Stimulated activated effector memory CD8-positive, alpha-beta T cell treated with anti-CD3 and anti-CD28 coated beads, Interleukin-12 subunit alpha, Interleukin-12 subunit beta, amount 100 ng/mL, for 72 hours (primary cell): Measurements from ENCODE around the gene PSMG2.
A peak's percentile ranks its signal among the peaks of the same experiment; 100 is the strongest.

Experiments
- ATAC-seq: fragments of 150-1000 bp; cut with Tn5 transposase; 2 replicates; pipeline ENCODE4 v1.10.0; 2021
- DNase-seq, 2 donors: peaks; one replicate each; pipeline ENCODE4 v3.0.0; 2021 to 2022; ENCODE audit warnings: low spot score in 2 of 2
- H3K27ac Mint-ChIP-seq: one replicate; pipeline ENCODE4 v1.8.0; 2022; ENCODE audit warnings: mild to moderate bottlenecking, mixed read lengths
- H3K36me3 Mint-ChIP-seq: one replicate; pipeline ENCODE4 v1.8.0; 2022; ENCODE audit warnings: mild to moderate bottlenecking, mixed read lengths
- H3K4me1 Mint-ChIP-seq: one replicate; pipeline ENCODE4 v1.8.0; 2022; ENCODE audit warnings: mixed read lengths
- H3K4me3 Mint-ChIP-seq: one replicate; pipeline ENCODE4 v1.8.0; 2022; ENCODE audit warnings: mild to moderate bottlenecking, mixed read lengths
- H3K9me3 Mint-ChIP-seq: one replicate; pipeline ENCODE4 v1.8.0; 2022; ENCODE audit warnings: mixed read lengths

Gene PSMG2

GRCh38 chr18:12768625-12769024 lies 65.8 kb downstream of the PSMG2 start:
- H3K36me3 Mint-ChIP-seq, result no peaks in the 10 kb centered on the region
- DNase-seq (no peak), ATAC-seq (peak; percentile 35)
- H3K9me3 Mint-ChIP-seq, result no peaks in the 10 kb centered on the region
- no peak overlapping the region for H3K4me3 Mint-ChIP-seq
- no peak overlapping the region for H3K27ac Mint-ChIP-seq
- H3K4me1 Mint-ChIP-seq, result no peaks in the 10 kb centered on the region

- no peak overlapping the region for H3K4me3 Mint-ChIP-seq
- no peaks in the 10 kb centered on the region for H3K36me3 Mint-ChIP-seq
- DNase-seq (no peak), ATAC-seq (no peak)
- H3K4me1 Mint-ChIP-seq, result no peaks in the 10 kb centered on the region
- H3K27ac Mint-ChIP-seq, result no peak overlapping the region
- H3K9me3 Mint-ChIP-seq, result no peaks in the 10 kb centered on the region
Measured at GRCh38 chr18:12769136-12769535, 66.3 kb downstream of the PSMG2 start.

GRCh38 chr18:12769644-12770440 lies 67.0 kb downstream of the PSMG2 start:
- no peaks in the 10 kb centered on the region for H3K36me3 Mint-ChIP-seq
- peaks cover 4% of the 10 kb centered on the region for H3K4me1 Mint-ChIP-seq
- ATAC-seq (no peak), DNase-seq (no peak)
- H3K27ac Mint-ChIP-seq, result no peak overlapping the region
- no peak overlapping the region for H3K4me3 Mint-ChIP-seq
- H3K9me3 Mint-ChIP-seq, result no peaks in the 10 kb centered on the region

- ATAC-seq (no peak), DNase-seq (no peak)
- H3K36me3 Mint-ChIP-seq, result peaks cover 4% of the 10 kb centered on the region
- no peaks in the 10 kb centered on the region for H3K9me3 Mint-ChIP-seq
- H3K4me3 Mint-ChIP-seq, result no peak overlapping the region
- peaks cover 11% of the 10 kb centered on the region for H3K4me1 Mint-ChIP-seq
- no peak overlapping the region for H3K27ac Mint-ChIP-seq
Measured at GRCh38 chr18:12770469-12771219, 67.8 kb downstream of the PSMG2 start.

GRCh38 chr18:12772111-12772510 lies 69.3 kb downstream of the PSMG2 start:
- no peaks in the 10 kb centered on the region for H3K9me3 Mint-ChIP-seq
- ATAC-seq (no peak), DNase-seq (no peak)
- H3K36me3 Mint-ChIP-seq, result peaks cover 8% of the 10 kb centered on the region
- H3K4me3 Mint-ChIP-seq, result no peak overlapping the region
- H3K4me1 Mint-ChIP-seq, result peaks cover 18% of the 10 kb centered on the region
- H3K27ac Mint-ChIP-seq, result no peak overlapping the region

- Mint-ChIP-seq H3K4me3 (no peak overlapping the region), H3K36me3 (peaks cover 8% of the 10 kb centered on the region), H3K4me1 (peaks cover 18% of the 10 kb centered on the region), H3K27ac (no peak overlapping the region), H3K9me3 (no peaks in the 10 kb centered on the region)
- no peak for ATAC-seq
- no peak for DNase-seq
Measured at GRCh38 chr18:12773369-12773768, 70.5 kb downstream of the PSMG2 start.

GRCh38 chr18:12774982-12775381 lies 72.1 kb downstream of the PSMG2 start:
- peaks cover 8% of the 10 kb centered on the region for H3K36me3 Mint-ChIP-seq
- DNase-seq (peak in 1 of 2 donors; percentile 53), ATAC-seq (peak; percentile 79)
- H3K4me3 Mint-ChIP-seq, result peak overlapping the region; percentile 79
- peaks cover 18% of the 10 kb centered on the region for H3K4me1 Mint-ChIP-seq
- H3K9me3 Mint-ChIP-seq, result no peaks in the 10 kb centered on the region
- H3K27ac Mint-ChIP-seq, result peak overlapping the region; percentile 94
